Measurements from ENCODE around the gene WNT1. TPM values are rescaled to one million over a fixed set of nuclear protein-coding genes. Genes with fewer than 3 reads are reported as not detected.

The WNT1 gene
- total and polyA plus RNA-seq, 9 of the 15 experiments (the other 6 are each of a cell fraction or from before 2014, with no cell fraction given) = not detected

GRCh38 chr12:48994224-48995085 lies 16.3 kb downstream of the WNT1 start:
- BruUV-seq (replicated peaks) = no TSS peak
- no peaks in the 10 kb centered on the region for H4K20me1 ChIP-seq (replicated peaks; ENCODE audit: control insufficient read depth, insufficient read depth, low read length)
- ChIA-PET CTCF (ENCODE audit: low intra/inter-chr PET ratio) (interaction anchor here (0.7 to 2.3 kb wide), 3 partner anchors 17 to 58 kb away, joined by 3 to 11 read pairs (median 5); partner anchors contain the start of gene WNT1), POLR2A (interaction anchor here (0.9 to 1.1 kb wide), 3 partner anchors 15 to 136 kb away, joined by 3 read pairs; no protein-coding TSS in a partner anchor)
- H3K27me3 ChIP-seq (ENCODE audit: control insufficient read depth in 2 of 2, insufficient read depth in 2 of 2, low read length in 2 of 2) = 0 out of 5 replicates have a peak, but pooled peaks cover 0 to 5% of the 10 kb centered on the region in 2 experiments
- WGBS (ENCODE audit: insufficient coverage, low coverage, missing lambda C conversion rate) = 36% methylated on average over 15 of the region's 32 CpGs
- H3K9me3 ChIP-seq (replicated peaks; ENCODE audit: control insufficient read depth, insufficient read depth, low read depth, low read length) = no peaks in the 10 kb centered on the region
- no peak overlapping the region for H2AFZ ChIP-seq (ENCODE audit: low read depth, low read length)
- peaks cover 8% of the 10 kb centered on the region; the same call in 2 of the 3 replicates for H3K79me2 ChIP-seq (ENCODE audit: control insufficient read depth, insufficient read depth, low read length)
- ATAC-seq (no peak), FAIRE-seq (peak; percentile 15), DNase-seq (ENCODE audit: extremely low read depth in 1 of 4, low spot score in 3 of 4) (no peak)
- H3K4me1 ChIP-seq (replicated peaks in 1 of 2; ENCODE audit: control insufficient read depth in 2 of 2, insufficient read depth in 2 of 2, low read length in 2 of 2) = peaks cover 4 to 43% of the 10 kb centered on the region in 2 experiments; a peak in 4 of 5 replicates
- no peak overlapping the region for H3K27ac ChIP-seq (ENCODE audit: extremely low read depth, low read depth, low read length)
- H3K36me3 ChIP-seq (ENCODE audit: control insufficient read depth, insufficient read depth, low read length) = no peaks in the 10 kb centered on the region
- H3K4me2 ChIP-seq (ENCODE audit: insufficient read depth, low read length) = no peak overlapping the region
- in situ Hi-C loops (cut with MboI) = no loop called here
- H3K9ac ChIP-seq (ENCODE audit: insufficient read depth in 1 of 2, low read depth in 2 of 2, low read length in 2 of 2) = peak overlapping the region in 1 of 2 experiments; percentile 4; a peak in 1 of 4 replicates
- intact Hi-C loops (cut with micrococcal nuclease) = loop anchor here (1.0 to 10.0 kb wide), 3 partner anchors 58 to 240 kb away; partner anchors contain the start of gene DDX23
- no peak overlapping the region for H3K4me3 ChIP-seq
- no peaks in the 10 kb centered on the region for H3K9me1 ChIP-seq (ENCODE audit: control insufficient read depth, insufficient read depth, low read length)
- TF ChIP-seq MTA3 (IDR thresholded peaks at IDR 0.05; ENCODE audit: borderline replicate concordance) = no peak
- no peak for TF ChIP-seq CHD1 (IDR thresholded peaks at IDR 0.05; ENCODE audit: low read length)
- TF ChIP-seq, protein P1, sequence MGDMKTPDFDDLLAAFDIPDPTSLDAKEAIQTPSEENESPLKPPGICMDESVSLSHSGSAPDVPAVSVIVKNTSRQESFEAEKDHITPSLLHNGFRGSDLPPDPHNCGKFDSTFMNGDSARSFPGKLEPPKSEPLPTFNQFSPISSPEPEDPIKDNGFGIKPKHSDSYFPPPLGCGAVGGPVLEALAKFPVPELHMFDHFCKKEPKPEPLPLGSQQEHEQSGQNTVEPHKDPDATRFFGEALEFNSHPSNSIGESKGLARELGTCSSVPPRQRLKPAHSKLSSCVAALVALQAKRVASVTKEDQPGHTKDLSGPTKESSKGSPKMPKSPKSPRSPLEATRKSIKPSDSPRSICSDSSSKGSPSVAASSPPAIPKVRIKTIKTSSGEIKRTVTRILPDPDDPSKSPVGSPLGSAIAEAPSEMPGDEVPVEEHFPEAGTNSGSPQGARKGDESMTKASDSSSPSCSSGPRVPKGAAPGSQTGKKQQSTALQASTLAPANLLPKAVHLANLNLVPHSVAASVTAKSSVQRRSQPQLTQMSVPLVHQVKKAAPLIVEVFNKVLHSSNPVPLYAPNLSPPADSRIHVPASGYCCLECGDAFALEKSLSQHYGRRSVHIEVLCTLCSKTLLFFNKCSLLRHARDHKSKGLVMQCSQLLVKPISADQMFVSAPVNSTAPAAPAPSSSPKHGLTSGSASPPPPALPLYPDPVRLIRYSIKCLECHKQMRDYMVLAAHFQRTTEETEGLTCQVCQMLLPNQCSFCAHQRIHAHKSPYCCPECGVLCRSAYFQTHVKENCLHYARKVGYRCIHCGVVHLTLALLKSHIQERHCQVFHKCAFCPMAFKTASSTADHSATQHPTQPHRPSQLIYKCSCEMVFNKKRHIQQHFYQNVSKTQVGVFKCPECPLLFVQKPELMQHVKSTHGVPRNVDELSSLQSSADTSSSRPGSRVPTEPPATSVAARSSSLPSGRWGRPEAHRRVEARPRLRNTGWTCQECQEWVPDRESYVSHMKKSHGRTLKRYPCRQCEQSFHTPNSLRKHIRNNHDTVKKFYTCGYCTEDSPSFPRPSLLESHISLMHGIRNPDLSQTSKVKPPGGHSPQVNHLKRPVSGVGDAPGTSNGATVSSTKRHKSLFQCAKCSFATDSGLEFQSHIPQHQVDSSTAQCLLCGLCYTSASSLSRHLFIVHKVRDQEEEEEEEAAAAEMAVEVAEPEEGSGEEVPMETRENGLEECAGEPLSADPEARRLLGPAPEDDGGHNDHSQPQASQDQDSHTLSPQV (IDR thresholded peaks at IDR 0.05) = no peak
- no peak for TF ChIP-seq PHB (CRISPR knock-in tag; IDR thresholded peaks at IDR 0.05)
- no peak for TF ChIP-seq GABPB1 (CRISPR knock-in tag; IDR thresholded peaks at IDR 0.05)
- TF ChIP-seq U2AF2 (optimal IDR thresholded peaks at IDR 0.05; ENCODE audit: low read depth, low read length) = no peak
- TF ChIP-seq BRD9 (IDR thresholded peaks at IDR 0.05; ENCODE audit: low read depth, partially characterized antibody) = no peak
- no peak for TF ChIP-seq PHF21A (IDR thresholded peaks at IDR 0.05; ENCODE audit: borderline replicate concordance, low read depth)
- TF ChIP-seq MTA1 (IDR thresholded peaks at IDR 0.05; ENCODE audit: borderline replicate concordance) = no peak
- TF ChIP-seq, protein P2, sequence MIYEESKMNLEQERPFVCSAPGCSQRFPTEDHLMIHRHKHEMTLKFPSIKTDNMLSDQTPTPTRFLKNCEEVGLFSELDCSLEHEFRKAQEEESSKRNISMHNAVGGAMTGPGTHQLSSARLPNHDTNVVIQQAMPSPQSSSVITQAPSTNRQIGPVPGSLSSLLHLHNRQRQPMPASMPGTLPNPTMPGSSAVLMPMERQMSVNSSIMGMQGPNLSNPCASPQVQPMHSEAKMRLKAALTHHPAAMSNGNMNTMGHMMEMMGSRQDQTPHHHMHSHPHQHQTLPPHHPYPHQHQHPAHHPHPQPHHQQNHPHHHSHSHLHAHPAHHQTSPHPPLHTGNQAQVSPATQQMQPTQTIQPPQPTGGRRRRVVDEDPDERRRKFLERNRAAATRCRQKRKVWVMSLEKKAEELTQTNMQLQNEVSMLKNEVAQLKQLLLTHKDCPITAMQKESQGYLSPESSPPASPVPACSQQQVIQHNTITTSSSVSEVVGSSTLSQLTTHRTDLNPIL (CRISPR knock-in tag; IDR thresholded peaks at IDR 0.05) = no peak
- no peak for TF ChIP-seq ZNF324 (CRISPR knock-in tag; IDR thresholded peaks at IDR 0.05)
- TF ChIP-seq RBM17 (IDR thresholded peaks at IDR 0.05; ENCODE audit: borderline replicate concordance, low read depth, low read length) = no peak
- TF ChIP-seq NRF1 (conservative IDR thresholded peaks at IDR 0.05 in 1 of 2, IDR thresholded peaks at IDR 0.05 in 1 of 2) = no peak
- TF ChIP-seq, protein P3, sequence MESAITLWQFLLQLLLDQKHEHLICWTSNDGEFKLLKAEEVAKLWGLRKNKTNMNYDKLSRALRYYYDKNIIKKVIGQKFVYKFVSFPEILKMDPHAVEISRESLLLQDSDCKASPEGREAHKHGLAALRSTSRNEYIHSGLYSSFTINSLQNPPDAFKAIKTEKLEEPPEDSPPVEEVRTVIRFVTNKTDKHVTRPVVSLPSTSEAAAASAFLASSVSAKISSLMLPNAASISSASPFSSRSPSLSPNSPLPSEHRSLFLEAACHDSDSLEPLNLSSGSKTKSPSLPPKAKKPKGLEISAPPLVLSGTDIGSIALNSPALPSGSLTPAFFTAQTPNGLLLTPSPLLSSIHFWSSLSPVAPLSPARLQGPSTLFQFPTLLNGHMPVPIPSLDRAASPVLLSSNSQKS (CRISPR knock-in tag; IDR thresholded peaks at IDR 0.05) = no peak
- TF ChIP-seq TRIM24 (IDR thresholded peaks at IDR 0.05) = no peak
- TF ChIP-seq ZNF263 (CRISPR knock-in tag; IDR thresholded peaks at IDR 0.05; ENCODE audit: borderline replicate concordance) = no peak

All from K562 (cell line).